SK-N-SH (cell line): Measurements from ENCODE around the gene MAPK11. TPM values are rescaled to one million over a fixed set of nuclear protein-coding genes. Genes with fewer than 3 reads are reported as not detected.

Experiments
- CTCF ChIA-PET: fragments of 300-600, 350-600 bp; formaldehyde crosslinking; extraction: SDS; loops from one replicate; lab custom pipeline; 2021; lab: Yijun Ruan, JAX
- POLR2A ChIA-PET: fragments of 350-600 bp; sonication (Branson Sonifier 250); formaldehyde crosslinking; extraction: SDS; loops from one replicate; lab custom pipeline; 2020; ENCODE audit warnings: antibody characterized with exemption, inconsistent platforms; lab: Yijun Ruan, JAX
- DNase-seq: peaks from one replicate; pipeline ENCODE4 v3.0.0; 2012
- H2AFZ ChIP-seq: fragments of 200-600 bp; sonication (generic); 2 replicates; pipeline ENCODE4 v1.8.1; 2016; ENCODE audit warnings: antibody characterized with exemption, mild to moderate bottlenecking, low read depth
- H3F3A ChIP-seq: fragments of 200-600 bp; sonication (generic); replicated peaks from 2 replicates; pipeline ENCODE3; 2016; ENCODE audit warnings: antibody characterized with exemption, mild to moderate bottlenecking; ENCODE audit not compliant: insufficient read depth
- H3K27ac ChIP-seq, 2 experiments: fragments of 200-500 bp in 1 of 2; fragments of 200-600 bp in 1 of 2; sonication (Bioruptor generic) in 1 of 2; sonication (generic), shearing (Covaris generic) in 1 of 2; 2 replicates each; pipeline versions ENCODE4 v1.5.1 to v1.6.1; 2014 to 2016; ENCODE audit warnings: low read depth in 2 of 2, inconsistent platforms in 1 of 2, low read length in 1 of 2, mild to moderate bottlenecking in 1 of 2, mixed read lengths in 1 of 2
- H3K27me3 ChIP-seq: fragments of 200-600 bp; sonication (generic), shearing (Covaris generic); 2 replicates; pipeline ENCODE4 v1.6.1; 2016; ENCODE audit warnings: mixed run types; ENCODE audit not compliant: insufficient read depth
- H3K36me3 ChIP-seq, 2 experiments: fragments of 200-500 bp in 1 of 2; fragments of 200-600 bp in 1 of 2; sonication (Bioruptor generic) in 1 of 2; sonication (generic) in 1 of 2; replicated peaks in 1 of 2; 2 replicates each; pipeline versions ENCODE3 to v1.5.1; 2014 to 2016; ENCODE audit warnings: low read length in 1 of 2, mild to moderate bottlenecking in 1 of 2; ENCODE audit not compliant: insufficient read depth in 2 of 2, control insufficient read depth in 1 of 2
- H3K4me1 ChIP-seq, 2 experiments: fragments of 200-500 bp in 1 of 2; fragments of 200-600 bp in 1 of 2; sonication (Bioruptor generic) in 1 of 2; sonication (generic), shearing (Covaris generic) in 1 of 2; 2 replicates each; pipeline versions ENCODE4 v1.5.1 to v1.6.1; 2014 to 2016; ENCODE audit warnings: low read depth in 1 of 2, low read length in 1 of 2, mixed run types in 1 of 2; ENCODE audit not compliant: insufficient read depth in 2 of 2, control insufficient read depth in 1 of 2
- H3K4me2 ChIP-seq: fragments of 200-600 bp; sonication (generic), shearing (Covaris generic); 2 replicates; pipeline ENCODE4 v1.6.1; 2017; ENCODE audit warnings: mixed run types
- H3K4me3 ChIP-seq, 2 experiments: fragments of 200-500 bp in 1 of 2; fragments of 200-600 bp in 1 of 2; sonication (Bioruptor generic) in 1 of 2; sonication (generic), shearing (Covaris generic) in 1 of 2; 2 replicates each; pipeline versions ENCODE4 v1.5.1 to v1.8.1; 2014 to 2016; ENCODE audit warnings: low read depth in 2 of 2, inconsistent platforms in 1 of 2, low read length in 1 of 2, mild to moderate bottlenecking in 1 of 2, mixed read lengths in 1 of 2, moderate library complexity in 1 of 2
- H3K79me2 ChIP-seq: fragments of 200-600 bp; sonication (generic); 2 replicates; pipeline ENCODE4 v1.8.1; 2017; ENCODE audit warnings: mild to moderate bottlenecking; ENCODE audit not compliant: insufficient read depth
- H3K9ac ChIP-seq: fragments of 200-600 bp; sonication (generic); 2 replicates; pipeline ENCODE4 v1.6.1; 2017; ENCODE audit warnings: mixed run types
- H3K9me2 ChIP-seq: fragments of 200-600 bp; sonication (generic); 2 replicates; pipeline ENCODE4 v1.6.1; 2017; ENCODE audit warnings: mixed run types
- H3K9me3 ChIP-seq: fragments of 200-600 bp; sonication (generic); 2 replicates; pipeline ENCODE4 v1.6.1; 2017; ENCODE audit warnings: mixed run types, mild to moderate bottlenecking, moderate library complexity
- H4K20me1 ChIP-seq: fragments of 200-600 bp; sonication (generic); 2 replicates; pipeline ENCODE4 v1.6.1; 2017; ENCODE audit warnings: mild to moderate bottlenecking, mixed run types; ENCODE audit not compliant: insufficient read depth
- CHD2 ChIP-seq: fragments of 150-350 bp; IDR thresholded peaks from 2 replicates; pipeline ENCODE4 v1.6.1; 2018; ENCODE audit warnings: low read length; ENCODE audit not compliant: partially characterized antibody
- CTCF ChIP-seq: fragments of 200-600 bp; sonication (generic); IDR thresholded peaks from 2 replicates; pipeline ENCODE4 v1.6.1; 2017; ENCODE audit warnings: antibody characterized with exemption, mild to moderate bottlenecking, moderate library complexity
- EZH2phosphoT487 ChIP-seq: fragments of 200-600 bp; sonication (generic); IDR thresholded peaks from 2 replicates; pipeline ENCODE4 v1.6.1; 2017; ENCODE audit warnings: low read depth, mixed run types, mild to moderate bottlenecking, antibody characterized with exemption, moderate library complexity, borderline replicate concordance
- FOSL2 ChIP-seq: IDR thresholded peaks from 2 replicates; pipeline ENCODE4 v1.4.0; 2012; ENCODE audit warnings: low read depth, mild to moderate bottlenecking, moderate library complexity, borderline replicate concordance
- GABPA ChIP-seq: IDR thresholded peaks from 2 replicates; pipeline ENCODE4 v1.4.0; 2012; ENCODE audit warnings: low read depth, mild to moderate bottlenecking
- MXI1 ChIP-seq: IDR thresholded peaks from 2 replicates; pipeline ENCODE4 v1.6.1; 2012; ENCODE audit warnings: mild to moderate bottlenecking, low read depth, low read length, improper control_type of control experiment
- NRF1 ChIP-seq: IDR thresholded peaks from 2 replicates; pipeline ENCODE4 v1.6.1; 2012; ENCODE audit warnings: low read depth, mild to moderate bottlenecking, low read length
- RAD21 ChIP-seq: IDR thresholded peaks from 2 replicates; pipeline ENCODE4 v1.6.1; 2012; ENCODE audit warnings: mild to moderate bottlenecking, low read length
- RCOR1 ChIP-seq: fragments of 150-350 bp; IDR thresholded peaks from 2 replicates; pipeline ENCODE4 v1.6.1; 2017; ENCODE audit warnings: antibody characterized with exemption, low read length
- SIN3A ChIP-seq: IDR thresholded peaks from 2 replicates; pipeline ENCODE4 v1.6.1; 2012; ENCODE audit warnings: low read depth, mild to moderate bottlenecking, low read length, moderate library complexity, borderline replicate concordance
- SMC3 ChIP-seq: IDR thresholded peaks from 2 replicates; pipeline ENCODE4 v1.6.1; 2012; ENCODE audit warnings: low read depth, low read length, improper control_type of control experiment
- TCF12 ChIP-seq: IDR thresholded peaks from 2 replicates; pipeline ENCODE4 v1.4.0; 2012
- WGBS: methylation state at CpG from one replicate; pipeline ENCODE4 v1.1.6; 2017; ENCODE audit warnings: low lambda C conversion rate; 5-methylcytosine and 5-hydroxymethylcytosine counted together
- polyA plus RNA-seq, 3 experiments: library from polyadenylated mRNA; depleted of rRNA; stranded (reverse); fragments of >200 nt; gene quantifications; 2 replicates each; pipeline ENCODE4 v1.2.3, GENCODE V29; 2012
- TF ChIP-seq, protein P1 (sequence below): fragments of 150-350 bp; IDR thresholded peaks from 2 replicates; pipeline ENCODE4 v1.6.1; 2017; ENCODE audit warnings: antibody characterized with exemption, low read length, low read depth, borderline replicate concordance
- TF ChIP-seq, protein P2 (sequence below): IDR thresholded peaks from 2 replicates; pipeline ENCODE4 v1.4.0; 2012; ENCODE audit warnings: low read depth, borderline replicate concordance
- TF ChIP-seq, protein P3 (sequence below): fragments of 150-350 bp; IDR thresholded peaks from 2 replicates; pipeline ENCODE4 v1.6.1; 2016; ENCODE audit warnings: mild to moderate bottlenecking, low read depth, low read length

MAPK11 gene
- polyA plus RNA-seq, 1 of the 3 experiments (the other 2 are of a cell fraction): 36.0 TPM

- TF ChIP-seq RCOR1 (no peak), GABPA (no peak), SMC3 (no peak)
These were observed 609 bp downstream of the MAPK11 start (continued) for GRCh38 chr22:50269573-50269969.

- H4K20me1 ChIP-seq: peaks cover 8% of the 10 kb centered on the region; the same call in 1 of the 2 replicates
- CTCF ChIA-PET: interaction anchor here (0.7 to 11.4 kb wide), 2 partner anchors 17 to 74 kb away, joined by 4 to 72 read pairs; partner anchors contain the start of gene HDAC10
- H3K27me3 ChIP-seq: no peaks in the 10 kb centered on the region
- no peak for DNase-seq
- POLR2A ChIA-PET: no interaction called here
- H3F3A ChIP-seq: peaks cover 18% of the 10 kb centered on the region
- H3K36me3 ChIP-seq: peaks cover 0 to 9% of the 10 kb centered on the region in 2 experiments
- H3K9ac ChIP-seq: no peak overlapping the region
- H3K4me1 ChIP-seq: peaks cover 7 to 19% of the 10 kb centered on the region in 2 experiments; a peak in 2 of 4 replicates
- TF ChIP-seq EZH2phosphoT487 (no peak), NRF1 (no peak), SMC3 (no peak)
- TF ChIP-seq, protein P1, sequence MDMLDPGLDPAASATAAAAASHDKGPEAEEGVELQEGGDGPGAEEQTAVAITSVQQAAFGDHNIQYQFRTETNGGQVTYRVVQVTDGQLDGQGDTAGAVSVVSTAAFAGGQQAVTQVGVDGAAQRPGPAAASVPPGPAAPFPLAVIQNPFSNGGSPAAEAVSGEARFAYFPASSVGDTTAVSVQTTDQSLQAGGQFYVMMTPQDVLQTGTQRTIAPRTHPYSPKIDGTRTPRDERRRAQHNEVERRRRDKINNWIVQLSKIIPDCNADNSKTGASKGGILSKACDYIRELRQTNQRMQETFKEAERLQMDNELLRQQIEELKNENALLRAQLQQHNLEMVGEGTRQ: no peak
- TF ChIP-seq, protein P2, sequence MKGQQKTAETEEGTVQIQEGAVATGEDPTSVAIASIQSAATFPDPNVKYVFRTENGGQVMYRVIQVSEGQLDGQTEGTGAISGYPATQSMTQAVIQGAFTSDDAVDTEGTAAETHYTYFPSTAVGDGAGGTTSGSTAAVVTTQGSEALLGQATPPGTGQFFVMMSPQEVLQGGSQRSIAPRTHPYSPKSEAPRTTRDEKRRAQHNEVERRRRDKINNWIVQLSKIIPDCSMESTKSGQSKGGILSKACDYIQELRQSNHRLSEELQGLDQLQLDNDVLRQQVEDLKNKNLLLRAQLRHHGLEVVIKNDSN: no peak
- 0 out of 4 replicates have a peak overlapping the region, but pooled peaks of 1 of the 2 experiments have one; percentile 60 for H3K4me3 ChIP-seq
- H3K27ac ChIP-seq: no peak overlapping the region; a peak in 1 of 4 replicates
- H3K79me2 ChIP-seq: no peaks in the 10 kb centered on the region
- H3K4me2 ChIP-seq: peak overlapping the region; percentile 92; the same call in 1 of the 2 replicates
- 80% methylated on average over 6 of the region's 9 CpGs for WGBS
- no peak overlapping the region for H2AFZ ChIP-seq
- no peaks in the 10 kb centered on the region for H3K9me2 ChIP-seq
- H3K9me3 ChIP-seq: no peaks in the 10 kb centered on the region
These were observed 1.5 kb downstream of the MAPK11 start for GRCh38 chr22:50268655-50269113.

GRCh38 chr22:50267591-50268390 lies 2.4 kb downstream of the MAPK11 start:
- no peaks in the 10 kb centered on the region for H3K9me2 ChIP-seq
- H3K4me2 ChIP-seq: no peak overlapping the region
- H3K36me3 ChIP-seq: peaks cover 0 to 9% of the 10 kb centered on the region in 2 experiments
- no peak overlapping the region for H3K27ac ChIP-seq
- H3K4me3 ChIP-seq: no peak overlapping the region
- peak; percentile 68 for DNase-seq
- H3K79me2 ChIP-seq: no peaks in the 10 kb centered on the region
- ChIA-PET POLR2A (no interaction called here), CTCF (interaction anchor here (0.6 to 11.4 kb wide), 3 partner anchors 8 to 59 kb away, joined by 3 to 72 read pairs (median 3); partner anchors contain the start of gene HDAC10)
- no peaks in the 10 kb centered on the region for H3K27me3 ChIP-seq
- peaks cover 13% of the 10 kb centered on the region for H3F3A ChIP-seq
- H3K9me3 ChIP-seq: no peaks in the 10 kb centered on the region
- 0 out of 2 replicates have a peak, but pooled peaks cover 5% of the 10 kb centered on the region for H4K20me1 ChIP-seq
- H3K9ac ChIP-seq: no peak overlapping the region
- WGBS: 95% methylated on average over 53 of the region's 75 CpGs
- H2AFZ ChIP-seq: no peak overlapping the region
- TF ChIP-seq CTCF (no peak), CHD2 (no peak), MXI1 (no peak), TCF12 (no peak), SIN3A (no peak), FOSL2 (no peak), RAD21 (no peak)
- TF ChIP-seq, protein P3, sequence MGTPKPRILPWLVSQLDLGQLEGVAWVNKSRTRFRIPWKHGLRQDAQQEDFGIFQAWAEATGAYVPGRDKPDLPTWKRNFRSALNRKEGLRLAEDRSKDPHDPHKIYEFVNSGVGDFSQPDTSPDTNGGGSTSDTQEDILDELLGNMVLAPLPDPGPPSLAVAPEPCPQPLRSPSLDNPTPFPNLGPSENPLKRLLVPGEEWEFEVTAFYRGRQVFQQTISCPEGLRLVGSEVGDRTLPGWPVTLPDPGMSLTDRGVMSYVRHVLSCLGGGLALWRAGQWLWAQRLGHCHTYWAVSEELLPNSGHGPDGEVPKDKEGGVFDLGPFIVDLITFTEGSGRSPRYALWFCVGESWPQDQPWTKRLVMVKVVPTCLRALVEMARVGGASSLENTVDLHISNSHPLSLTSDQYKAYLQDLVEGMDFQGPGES: no peak
- TF ChIP-seq, protein P1: no peak
- TF ChIP-seq, protein P2: no peak
- TF ChIP-seq, all 33 proteins: peak for 0
- H3K4me1 ChIP-seq: peaks cover 12 to 25% of the 10 kb centered on the region in 2 experiments; a peak in 2 of 4 replicates
